T1000 (cell line): Measurements from ENCODE around the gene TFB2M.

Source experiments
- DNase-seq: peaks from one replicate; lab custom pipeline; 2025; ENCODE audit warnings: mixed read lengths; lab: John Stamatoyannopoulos, UW

Gene TFB2M

GRCh38 chr1:246554201-246554600 lies 11.9 kb downstream of the TFB2M start:
- DNase-seq, result no peak

GRCh38 chr1:246552110-246552509 lies 14.0 kb downstream of the TFB2M start:
- no peak for DNase-seq

GRCh38 chr1:246550402-246550801 lies 15.7 kb downstream of the TFB2M start:
- DNase-seq, result no peak

GRCh38 chr1:246549665-246550064 lies 16.4 kb downstream of the TFB2M start:
- DNase-seq, result no peak

- no peak for DNase-seq
Observed at GRCh38 chr1:246544001-246544400, 22.1 kb downstream of the TFB2M start.

GRCh38 chr1:246540738-246541491 lies 25.1 kb downstream of the TFB2M start:
- no peak for DNase-seq

- no peak for DNase-seq
Observed at GRCh38 chr1:246537887-246538286, 28.2 kb downstream of the TFB2M start.

GRCh38 chr1:246537441-246537840 lies 28.6 kb downstream of the TFB2M start:
- no peak for DNase-seq

- DNase-seq, result no peak
Observed at GRCh38 chr1:246534114-246534513, 31.9 kb downstream of the TFB2M start.

- no peak for DNase-seq
Observed at GRCh38 chr1:246533371-246533905, 32.6 kb downstream of the TFB2M start.

- DNase-seq, result no peak
Observed at GRCh38 chr1:246532519-246532918, 33.5 kb downstream of the TFB2M start.

- no peak for DNase-seq
Observed at GRCh38 chr1:246530482-246530881, 35.6 kb downstream of the TFB2M start.

- no peak for DNase-seq
Observed at GRCh38 chr1:246528933-246529731, 36.9 kb downstream of the TFB2M start.

- no peak for DNase-seq
Observed at GRCh38 chr1:246527402-246528088, 38.5 kb downstream of the TFB2M start.

- no peak for DNase-seq
Observed at GRCh38 chr1:246526915-246527314, 39.1 kb downstream of the TFB2M start.

GRCh38 chr1:246526380-246526779 lies 39.7 kb downstream of the TFB2M start:
- no peak for DNase-seq

GRCh38 chr1:246519514-246519913 lies 46.5 kb downstream of the TFB2M start:
- no peak for DNase-seq

GRCh38 chr1:246518456-246519205 lies 47.4 kb downstream of the TFB2M start:
- no peak for DNase-seq

GRCh38 chr1:246517391-246517790 lies 48.7 kb downstream of the TFB2M start:
- no peak for DNase-seq

GRCh38 chr1:246516126-246516525 lies 49.9 kb downstream of the TFB2M start:
- DNase-seq, result no peak

- DNase-seq, result no peak
Observed at GRCh38 chr1:246515390-246516005, 50.6 kb downstream of the TFB2M start.
